ENCODE data around the gene RAD51B. TPM values are rescaled to one million over a fixed set of nuclear protein-coding genes. Genes with fewer than 3 reads are reported as not detected.

RAD51B gene
- total RNA-seq, 1 experiment from 2014 or later: 8.5 TPM

DNA sequence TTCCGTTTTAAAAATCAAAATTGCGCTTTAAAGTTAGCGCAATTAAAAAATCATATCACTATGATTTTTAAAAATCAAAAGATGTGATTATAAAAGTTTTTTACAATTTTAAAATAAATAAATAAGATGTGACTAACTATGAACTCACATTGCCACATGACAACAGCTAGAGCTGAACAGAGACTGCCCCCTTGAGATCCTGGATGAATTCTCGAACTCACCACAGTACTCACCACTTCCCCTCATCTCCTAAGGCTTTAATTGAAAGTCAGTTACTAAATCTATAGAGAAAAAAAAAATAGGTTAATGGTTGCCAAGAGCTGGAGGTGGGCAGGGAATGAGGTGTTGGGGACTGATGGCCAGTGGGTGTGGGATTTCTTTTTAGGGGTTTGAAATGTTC is 589.1 kb downstream of the RAD51B start:
- intact Hi-C loops (cut with micrococcal nuclease; ENCODE audit: unreplicated experiment) (no loop called here), in situ Hi-C loops (cut with HindIII; ENCODE audit: low pct_unique_long_range_greater_than_20kb, low sequenced_read_pairs) (no loop called here)
- Histone ChIP-seq H3K27ac (ENCODE audit: low read length) (no peak overlapping the region), H3K4me3 (ENCODE audit: low read depth in 2 of 2, low read length in 2 of 2) (no peak overlapping the region), H3K27me3 (ENCODE audit: control insufficient read depth, insufficient read depth, low read length) (no peaks in the 10 kb centered on the region), H3K4me1 (ENCODE audit: control insufficient read depth, insufficient read depth, low read length) (no peaks in the 10 kb centered on the region), H3K9me3 (ENCODE audit: control insufficient read depth, insufficient read depth, low read depth, low read length) (no peaks in the 10 kb centered on the region), H3K36me3 (ENCODE audit: control insufficient read depth, insufficient read depth, low read length) (no peaks in the 10 kb centered on the region)
- TF ChIP-seq, protein P1, sequence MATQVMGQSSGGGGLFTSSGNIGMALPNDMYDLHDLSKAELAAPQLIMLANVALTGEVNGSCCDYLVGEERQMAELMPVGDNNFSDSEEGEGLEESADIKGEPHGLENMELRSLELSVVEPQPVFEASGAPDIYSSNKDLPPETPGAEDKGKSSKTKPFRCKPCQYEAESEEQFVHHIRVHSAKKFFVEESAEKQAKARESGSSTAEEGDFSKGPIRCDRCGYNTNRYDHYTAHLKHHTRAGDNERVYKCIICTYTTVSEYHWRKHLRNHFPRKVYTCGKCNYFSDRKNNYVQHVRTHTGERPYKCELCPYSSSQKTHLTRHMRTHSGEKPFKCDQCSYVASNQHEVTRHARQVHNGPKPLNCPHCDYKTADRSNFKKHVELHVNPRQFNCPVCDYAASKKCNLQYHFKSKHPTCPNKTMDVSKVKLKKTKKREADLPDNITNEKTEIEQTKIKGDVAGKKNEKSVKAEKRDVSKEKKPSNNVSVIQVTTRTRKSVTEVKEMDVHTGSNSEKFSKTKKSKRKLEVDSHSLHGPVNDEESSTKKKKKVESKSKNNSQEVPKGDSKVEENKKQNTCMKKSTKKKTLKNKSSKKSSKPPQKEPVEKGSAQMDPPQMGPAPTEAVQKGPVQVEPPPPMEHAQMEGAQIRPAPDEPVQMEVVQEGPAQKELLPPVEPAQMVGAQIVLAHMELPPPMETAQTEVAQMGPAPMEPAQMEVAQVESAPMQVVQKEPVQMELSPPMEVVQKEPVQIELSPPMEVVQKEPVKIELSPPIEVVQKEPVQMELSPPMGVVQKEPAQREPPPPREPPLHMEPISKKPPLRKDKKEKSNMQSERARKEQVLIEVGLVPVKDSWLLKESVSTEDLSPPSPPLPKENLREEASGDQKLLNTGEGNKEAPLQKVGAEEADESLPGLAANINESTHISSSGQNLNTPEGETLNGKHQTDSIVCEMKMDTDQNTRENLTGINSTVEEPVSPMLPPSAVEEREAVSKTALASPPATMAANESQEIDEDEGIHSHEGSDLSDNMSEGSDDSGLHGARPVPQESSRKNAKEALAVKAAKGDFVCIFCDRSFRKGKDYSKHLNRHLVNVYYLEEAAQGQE (IDR thresholded peaks at IDR 0.05; ENCODE audit: insufficient read depth in 1 of 2, low read depth in 2 of 2, low read length in 1 of 2): no peak
- TF ChIP-seq TCF7L2 (IDR thresholded peaks at IDR 0.05; ENCODE audit: low read depth, low read length) (no peak), SIN3A (IDR thresholded peaks at IDR 0.05; ENCODE audit: borderline replicate concordance, insufficient read depth, low read depth, low read length) (no peak), POLR2AphosphoS5 (IDR thresholded peaks at IDR 0.05; ENCODE audit: low read depth, low read length) (no peak)
- TF ChIP-seq, protein P2, sequence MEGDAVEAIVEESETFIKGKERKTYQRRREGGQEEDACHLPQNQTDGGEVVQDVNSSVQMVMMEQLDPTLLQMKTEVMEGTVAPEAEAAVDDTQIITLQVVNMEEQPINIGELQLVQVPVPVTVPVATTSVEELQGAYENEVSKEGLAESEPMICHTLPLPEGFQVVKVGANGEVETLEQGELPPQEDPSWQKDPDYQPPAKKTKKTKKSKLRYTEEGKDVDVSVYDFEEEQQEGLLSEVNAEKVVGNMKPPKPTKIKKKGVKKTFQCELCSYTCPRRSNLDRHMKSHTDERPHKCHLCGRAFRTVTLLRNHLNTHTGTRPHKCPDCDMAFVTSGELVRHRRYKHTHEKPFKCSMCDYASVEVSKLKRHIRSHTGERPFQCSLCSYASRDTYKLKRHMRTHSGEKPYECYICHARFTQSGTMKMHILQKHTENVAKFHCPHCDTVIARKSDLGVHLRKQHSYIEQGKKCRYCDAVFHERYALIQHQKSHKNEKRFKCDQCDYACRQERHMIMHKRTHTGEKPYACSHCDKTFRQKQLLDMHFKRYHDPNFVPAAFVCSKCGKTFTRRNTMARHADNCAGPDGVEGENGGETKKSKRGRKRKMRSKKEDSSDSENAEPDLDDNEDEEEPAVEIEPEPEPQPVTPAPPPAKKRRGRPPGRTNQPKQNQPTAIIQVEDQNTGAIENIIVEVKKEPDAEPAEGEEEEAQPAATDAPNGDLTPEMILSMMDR (IDR thresholded peaks at IDR 0.05): no peak; the same call in 1 of the 2 replicates
- DNase-seq (ENCODE audit: low read depth, low spot score): no peak
- ATAC-seq: no peak
- BruUV-seq (replicated peaks): no TSS peak
- ChIA-PET CTCF (no interaction called here), POLR2A (interaction anchor here (0.6 kb wide), 2 partner anchors 21 to 404 kb away, joined by 3 to 5 read pairs; no protein-coding TSS in a partner anchor)

DNA sequence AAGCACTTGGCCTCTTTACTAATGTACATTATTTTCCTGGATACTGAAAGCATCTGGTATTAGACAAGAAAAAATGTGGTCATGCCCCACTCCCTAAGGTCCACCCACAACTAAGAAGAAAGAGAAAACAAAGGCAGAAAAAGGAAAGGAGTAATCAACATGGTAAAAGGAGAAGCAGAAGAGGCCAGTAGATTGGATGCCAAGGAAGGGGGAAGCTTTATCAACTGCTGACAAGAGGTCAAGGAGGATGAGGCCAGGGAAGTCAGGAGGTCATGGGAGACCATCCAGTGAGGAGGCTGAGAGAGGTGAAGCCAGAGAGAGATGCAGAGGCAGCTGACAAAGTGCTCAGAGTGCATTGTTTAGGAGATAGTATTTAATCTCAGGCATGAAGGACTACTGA is 589.8 kb downstream of the RAD51B start:
- DNase-seq (ENCODE audit: low read depth, low spot score) (no peak), ATAC-seq (no peak)
- H3K36me3 ChIP-seq (ENCODE audit: control insufficient read depth, insufficient read depth, low read length): no peaks in the 10 kb centered on the region
- H3K27ac ChIP-seq (ENCODE audit: low read length): no peak overlapping the region
- POLR2A ChIA-PET: interaction anchor here (0.5 to 0.6 kb wide), 3 partner anchors 22 to 403 kb away, joined by 3 to 5 read pairs (median 3); no protein-coding TSS in a partner anchor
- no peaks in the 10 kb centered on the region for H3K4me1 ChIP-seq (ENCODE audit: control insufficient read depth, insufficient read depth, low read length)
- CTCF ChIA-PET: no interaction called here
- intact Hi-C loops (cut with micrococcal nuclease; ENCODE audit: unreplicated experiment): no loop called here
- no peaks in the 10 kb centered on the region for H3K9me3 ChIP-seq (ENCODE audit: control insufficient read depth, insufficient read depth, low read depth, low read length)
- H3K27me3 ChIP-seq (ENCODE audit: control insufficient read depth, insufficient read depth, low read length): no peaks in the 10 kb centered on the region
- in situ Hi-C loops (cut with HindIII; ENCODE audit: low pct_unique_long_range_greater_than_20kb, low sequenced_read_pairs): no loop called here
- TF ChIP-seq POLR2AphosphoS5 (IDR thresholded peaks at IDR 0.05; ENCODE audit: low read depth, low read length) (no peak), SIN3A (IDR thresholded peaks at IDR 0.05; ENCODE audit: borderline replicate concordance, insufficient read depth, low read depth, low read length) (no peak), TCF7L2 (IDR thresholded peaks at IDR 0.05; ENCODE audit: low read depth, low read length) (no peak)
- TF ChIP-seq, protein P1 (IDR thresholded peaks at IDR 0.05; ENCODE audit: insufficient read depth in 1 of 2, low read depth in 2 of 2, low read length in 1 of 2): no peak
- TF ChIP-seq, protein P2 (IDR thresholded peaks at IDR 0.05): no peak
- H3K4me3 ChIP-seq (ENCODE audit: low read depth in 2 of 2, low read length in 2 of 2): no peak overlapping the region
- BruUV-seq (replicated peaks): no TSS peak
